ENCODE measurements around the gene UFSP2.
A peak's percentile ranks its signal among the peaks of the same experiment; 100 is the strongest.

The UFSP2 gene, protein sequence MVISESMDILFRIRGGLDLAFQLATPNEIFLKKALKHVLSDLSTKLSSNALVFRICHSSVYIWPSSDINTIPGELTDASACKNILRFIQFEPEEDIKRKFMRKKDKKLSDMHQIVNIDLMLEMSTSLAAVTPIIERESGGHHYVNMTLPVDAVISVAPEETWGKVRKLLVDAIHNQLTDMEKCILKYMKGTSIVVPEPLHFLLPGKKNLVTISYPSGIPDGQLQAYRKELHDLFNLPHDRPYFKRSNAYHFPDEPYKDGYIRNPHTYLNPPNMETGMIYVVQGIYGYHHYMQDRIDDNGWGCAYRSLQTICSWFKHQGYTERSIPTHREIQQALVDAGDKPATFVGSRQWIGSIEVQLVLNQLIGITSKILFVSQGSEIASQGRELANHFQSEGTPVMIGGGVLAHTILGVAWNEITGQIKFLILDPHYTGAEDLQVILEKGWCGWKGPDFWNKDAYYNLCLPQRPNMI
- 24.5 to 28.4 reads per million in 2 experiments for total RNA-seq

DNA sequence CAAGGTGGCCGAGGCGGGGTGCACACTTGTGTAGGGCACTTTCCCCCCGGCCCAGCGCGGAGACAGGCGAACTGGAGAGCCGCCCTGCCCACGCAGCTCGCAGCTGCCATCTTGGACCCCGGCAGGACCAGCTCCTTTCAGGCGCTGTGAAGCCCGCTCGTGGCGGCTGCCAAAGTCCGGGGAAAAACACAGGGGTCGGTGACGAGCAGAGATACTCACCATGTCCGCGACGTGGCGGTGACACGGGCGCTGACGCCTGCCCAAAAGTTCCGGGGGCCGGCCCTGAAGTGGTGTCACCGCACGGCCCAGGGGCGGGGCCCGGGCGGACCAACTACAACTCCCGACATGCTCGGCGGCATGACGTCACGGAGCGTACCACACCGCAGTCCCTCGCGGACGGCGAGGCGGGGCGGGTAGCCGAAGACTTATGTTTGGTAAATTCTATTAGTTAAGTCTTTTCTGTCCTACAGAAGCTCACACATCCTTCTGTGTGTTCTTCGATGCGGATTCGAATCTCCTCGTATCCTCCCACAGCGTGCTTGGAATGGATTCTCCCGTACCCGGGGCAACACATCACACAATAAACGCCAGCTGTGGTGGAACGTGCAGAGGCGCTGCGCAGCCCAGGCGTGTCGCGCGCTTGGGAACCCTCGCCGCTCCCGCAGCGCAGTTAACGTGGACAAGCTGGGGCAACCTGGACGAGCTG, at the start of gene UFSP2:
UFSP2 (minus strand) TSS at position 318 of the 706 bp plus-strand sequence; CDS start at position 222, 96 bp downstream.
- peak; percentile 78 for DNase-seq (ENCODE audit: low read depth)

DNA sequence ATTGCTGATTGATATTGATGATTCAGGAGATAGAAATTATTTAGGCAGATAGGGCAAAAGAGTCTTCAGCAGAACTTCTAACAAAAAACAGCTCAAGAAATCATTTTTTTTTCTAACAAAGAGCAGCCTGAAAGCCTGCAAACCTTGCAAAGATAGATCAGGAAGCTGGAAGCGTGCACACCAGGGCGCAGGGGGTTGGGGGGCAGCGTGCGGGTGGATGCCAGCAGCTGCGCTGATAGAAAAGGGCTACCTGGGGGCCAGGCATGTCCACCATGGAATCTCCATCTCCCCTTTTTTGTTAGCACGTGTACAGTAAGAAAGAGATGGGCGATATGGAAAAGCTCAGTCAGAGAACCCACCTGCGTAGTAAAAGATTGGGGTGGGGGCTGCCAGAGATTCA, 47.5 kb upstream of the UFSP2 start:
- no peak for DNase-seq (ENCODE audit: low read depth)

DNA sequence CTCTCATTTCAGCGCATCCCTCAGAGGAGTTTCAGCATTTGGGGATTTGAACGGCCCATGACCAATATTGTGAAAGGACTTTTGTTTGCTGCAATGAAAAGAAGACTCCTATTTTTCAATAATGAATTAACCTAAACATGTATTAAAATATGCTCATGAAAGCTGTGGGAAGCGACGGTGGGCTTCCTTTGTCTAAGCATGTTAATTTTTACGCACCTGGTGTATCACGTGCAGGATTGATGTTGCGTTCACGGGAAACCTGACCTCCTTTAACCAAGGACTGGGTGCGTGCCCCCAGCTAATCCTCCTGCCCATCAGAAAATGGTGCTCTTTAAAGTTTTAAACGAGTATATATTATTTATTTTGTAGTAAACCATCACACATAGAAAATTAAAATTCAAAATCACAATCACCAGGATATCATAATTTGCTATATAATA, 46.4 kb upstream of the UFSP2 start:
- no peak for DNase-seq (ENCODE audit: low read depth)

DNA sequence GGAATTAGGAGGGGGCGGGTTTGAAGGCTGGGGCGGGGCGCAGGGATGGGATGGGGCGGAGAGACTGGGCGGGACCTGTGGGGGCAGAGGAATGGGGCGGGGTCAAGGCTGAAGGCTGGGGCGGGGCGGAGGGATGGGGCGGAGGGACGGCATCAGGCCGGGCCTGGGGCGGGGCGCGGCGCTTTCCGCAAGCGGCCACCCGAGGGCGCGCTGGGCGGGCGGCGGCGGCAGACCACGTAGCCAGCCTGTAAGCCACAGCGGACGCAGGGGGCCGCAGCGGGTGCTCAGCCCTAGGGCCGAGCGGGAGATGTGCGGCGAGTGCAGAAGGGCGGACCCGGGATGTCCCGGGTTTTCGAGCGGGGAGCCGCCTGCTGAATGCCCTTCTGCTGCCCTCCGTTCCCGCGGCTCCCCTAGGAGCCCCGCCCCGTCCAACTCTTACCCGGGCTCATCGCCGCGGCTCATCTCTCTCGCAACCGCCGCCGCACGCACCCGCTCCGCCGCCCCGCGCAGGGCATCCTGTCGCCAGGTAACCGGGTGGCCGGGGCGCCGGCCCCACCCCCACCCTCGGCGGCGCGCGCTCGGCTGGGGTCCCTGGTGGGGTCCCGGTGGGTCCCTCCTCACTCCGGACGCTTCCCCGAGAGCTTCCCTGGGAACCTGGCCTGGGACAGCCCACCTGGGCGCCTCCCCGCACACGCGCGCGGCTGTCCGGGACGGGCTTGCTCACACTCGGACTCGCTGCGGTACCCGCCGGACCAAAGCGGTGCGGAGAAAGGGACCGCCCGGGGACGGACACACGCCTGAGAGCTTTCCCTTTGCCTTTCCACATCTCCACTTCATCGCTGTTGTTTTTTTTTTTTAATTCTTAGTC, 45.7 kb upstream of the UFSP2 start, which contains the start of gene CCDC110:
CCDC110 (minus strand) TSS at position 499 of the 868 bp plus-strand sequence; CDS start at position 449, 50 bp downstream.
- DNase-seq (ENCODE audit: low read depth): peak; percentile 90

DNA sequence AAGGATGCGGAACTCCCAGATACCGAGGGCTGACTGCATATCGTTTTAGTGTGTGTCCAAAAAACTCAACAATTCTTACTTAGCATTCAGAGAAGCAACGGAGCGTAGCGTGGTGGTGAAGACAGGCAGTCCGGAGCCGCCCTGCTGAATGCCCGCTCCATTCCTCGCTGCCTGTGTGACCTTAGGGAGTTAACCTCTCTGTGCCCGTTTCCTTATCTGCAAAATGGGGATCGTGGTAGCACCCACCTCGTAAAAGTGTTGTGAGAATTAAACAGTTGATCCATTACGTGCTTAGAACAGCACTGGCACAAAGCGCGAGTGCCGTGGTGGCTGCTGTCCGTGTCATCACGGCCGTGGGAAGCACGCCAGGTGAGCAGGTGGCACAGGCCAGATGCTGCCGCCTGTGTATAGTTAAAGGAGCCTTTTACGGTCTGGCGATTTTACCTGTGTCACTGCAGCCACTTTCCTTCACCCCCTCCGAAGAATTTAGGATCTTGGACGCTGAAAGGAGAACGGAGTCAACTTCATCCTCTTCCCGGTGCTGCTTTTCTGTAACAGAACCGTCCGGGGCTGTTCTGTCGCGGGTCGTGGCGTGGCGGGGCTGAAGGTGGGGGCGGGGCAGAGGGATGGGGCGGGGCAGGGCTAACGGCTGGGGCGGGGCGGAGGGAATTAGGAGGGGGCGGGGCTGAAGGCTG, 44.9 kb upstream of the UFSP2 start:
- no peak for DNase-seq (ENCODE audit: low read depth)

DNA sequence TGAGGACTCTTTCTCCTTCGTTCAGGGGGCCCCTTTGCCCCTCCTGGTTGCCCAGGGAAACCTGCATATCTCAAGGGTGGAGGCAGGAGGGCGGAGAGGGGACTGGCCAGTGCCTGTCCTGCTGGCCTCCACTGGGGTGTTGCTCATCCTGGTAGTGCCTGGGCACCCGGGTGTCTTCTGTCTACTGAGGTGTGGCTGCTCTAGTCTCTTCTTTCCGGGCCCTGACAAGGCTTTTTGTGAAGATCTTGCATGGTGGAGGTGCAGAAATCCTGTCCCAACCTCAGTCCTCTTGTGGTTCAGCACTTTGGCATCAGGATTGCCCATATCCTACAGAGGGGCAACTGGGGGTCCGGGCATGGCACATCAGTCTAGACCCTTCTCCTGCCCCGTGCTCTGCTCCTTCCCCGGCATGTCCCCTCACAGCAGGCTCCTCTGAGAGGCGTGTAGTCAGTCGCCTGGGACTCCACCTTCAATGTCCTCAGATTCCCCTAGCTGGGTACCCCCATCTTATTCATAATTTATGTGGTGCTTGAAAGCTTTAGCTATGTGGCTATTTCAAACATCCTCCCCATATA, 43.9 kb upstream of the UFSP2 start:
- no peak for DNase-seq (ENCODE audit: low read depth)

DNA sequence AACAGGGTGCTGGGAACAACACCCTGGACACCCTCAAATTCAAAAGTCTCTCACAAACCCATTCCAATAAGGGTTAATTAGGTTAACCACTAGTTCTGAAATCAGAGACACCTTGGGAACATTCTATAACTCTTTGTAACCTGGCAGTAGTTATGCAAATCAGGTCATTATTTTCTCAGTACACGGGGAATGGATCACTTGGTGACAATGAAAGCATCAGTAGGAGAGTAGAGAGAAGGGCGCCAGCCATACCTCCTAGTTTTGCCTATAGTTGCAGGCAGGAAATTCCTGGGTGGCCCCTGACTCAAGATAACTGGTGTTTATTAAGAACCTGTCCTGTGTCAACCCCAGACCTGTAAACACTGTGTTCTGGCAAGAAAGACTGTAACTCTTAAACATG, 43.2 kb upstream of the UFSP2 start:
- no peak for DNase-seq (ENCODE audit: low read depth)

DNA sequence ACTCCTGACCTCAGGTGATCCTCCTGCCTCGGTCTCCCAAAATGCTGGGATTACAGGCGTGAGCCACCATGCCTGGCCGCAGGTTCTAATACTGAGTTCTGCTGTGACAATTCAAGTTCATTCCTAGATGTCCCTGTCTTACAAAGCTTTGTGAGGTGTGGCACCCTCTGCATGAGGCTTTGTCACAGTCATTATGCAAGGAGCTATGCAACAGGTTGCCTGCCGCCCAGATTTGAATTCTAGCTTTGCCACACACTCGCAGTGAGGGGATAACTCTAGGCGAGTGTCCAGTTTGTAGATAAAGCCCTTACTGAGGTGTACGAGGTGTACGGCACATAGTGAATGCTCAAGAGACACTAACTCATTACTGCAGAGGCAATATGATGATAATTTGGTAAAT, 42.2 kb upstream of the UFSP2 start:
- DNase-seq (ENCODE audit: low read depth): no peak

DNA sequence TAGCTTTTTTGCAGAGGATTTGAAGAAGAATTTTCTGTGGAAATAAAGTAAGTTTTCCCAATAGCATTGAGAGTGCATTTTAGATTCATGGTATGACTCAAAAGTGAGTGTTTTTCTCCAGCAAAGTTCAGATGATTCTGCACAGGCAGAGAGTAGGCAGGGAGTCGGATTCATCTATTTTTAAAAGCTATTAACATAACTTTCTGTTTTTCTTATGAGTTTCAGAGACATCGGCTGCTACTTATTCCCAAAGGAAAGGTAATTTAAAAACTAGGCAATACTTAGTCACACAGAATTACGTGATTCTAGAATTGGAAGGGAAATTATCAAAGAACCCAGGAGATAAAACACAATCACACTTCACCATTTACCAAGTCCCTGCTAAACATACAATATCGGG, 41.3 kb upstream of the UFSP2 start:
- no peak for DNase-seq (ENCODE audit: low read depth)

DNA sequence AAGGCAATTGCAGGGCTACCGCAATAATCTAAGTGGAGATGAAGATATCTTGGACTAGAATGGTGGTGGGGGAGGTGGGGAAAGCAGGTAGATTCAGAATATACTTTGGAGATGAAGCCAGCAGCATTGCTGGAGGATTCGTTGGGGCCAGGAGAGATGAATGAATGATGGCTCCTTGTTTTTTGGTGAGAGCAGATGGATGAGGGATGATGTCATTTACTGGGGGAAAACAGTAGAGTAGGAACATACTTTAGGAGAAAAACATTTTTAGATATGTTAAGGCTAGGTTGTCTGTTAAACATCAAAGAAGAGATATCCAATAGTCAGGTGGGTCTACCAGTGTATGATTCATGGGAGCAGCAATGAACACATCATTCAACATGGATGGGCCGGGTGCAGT, 39.9 kb upstream of the UFSP2 start:
- DNase-seq (ENCODE audit: low read depth): no peak

DNA sequence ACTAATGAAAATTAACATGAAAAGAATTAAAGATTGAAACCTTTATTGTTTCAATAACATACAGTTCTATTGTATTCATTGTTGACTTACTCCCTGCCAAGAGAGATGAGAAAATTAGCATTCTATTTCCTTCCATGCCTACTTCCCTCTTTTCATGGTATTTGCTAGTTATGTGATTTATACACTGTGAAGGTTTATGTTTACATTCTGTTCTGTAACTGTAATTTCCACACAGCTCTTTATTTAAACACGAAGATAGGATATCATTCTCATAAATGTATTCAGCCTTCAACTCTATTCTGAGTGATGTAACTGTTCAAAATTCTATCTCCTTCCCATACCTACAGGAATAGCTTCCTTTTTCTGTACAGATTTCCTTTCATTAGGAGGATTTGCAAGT, 39.1 kb upstream of the UFSP2 start:
- DNase-seq (ENCODE audit: low read depth): no peak

DNA sequence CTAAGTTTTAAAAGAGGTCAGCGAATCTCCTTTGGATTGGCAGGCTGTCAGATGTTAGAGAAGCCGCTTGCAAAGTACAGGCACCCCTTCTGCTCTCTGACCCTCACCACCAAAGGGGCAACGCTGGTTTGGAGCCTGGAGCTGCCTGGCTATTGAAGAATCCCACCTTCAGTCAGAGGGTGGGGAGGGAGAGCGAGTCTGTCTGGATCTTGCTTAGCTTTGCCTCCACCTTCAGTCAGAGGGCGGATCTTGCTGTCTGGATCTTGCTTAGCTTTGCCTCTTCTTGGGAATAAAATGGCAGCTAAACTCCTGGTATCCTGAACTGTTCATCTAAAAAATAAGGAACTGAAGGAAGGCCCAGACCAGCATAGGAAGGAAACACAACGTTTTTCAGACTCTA, 38.4 kb upstream of the UFSP2 start:
- DNase-seq (ENCODE audit: low read depth): no peak

DNA sequence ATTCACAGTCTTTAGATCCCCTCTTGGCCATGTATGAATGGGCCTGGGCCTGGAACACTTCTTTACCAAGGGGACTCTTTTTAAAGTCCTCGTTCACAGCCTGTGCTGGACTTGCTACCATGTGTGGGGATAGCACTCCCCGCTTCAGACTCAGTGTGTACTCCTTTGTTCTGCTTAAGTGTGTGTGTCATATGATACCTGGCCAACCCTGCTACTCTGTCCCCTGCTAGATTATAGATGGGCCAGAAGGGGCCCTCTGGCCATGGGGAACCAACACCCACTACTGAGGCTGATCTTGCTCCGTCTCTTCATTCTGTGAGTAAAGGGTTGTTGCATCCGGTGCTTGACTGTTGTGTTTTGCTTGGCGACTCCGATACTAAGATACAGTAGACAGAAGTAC, 37.8 kb upstream of the UFSP2 start:
- no peak for DNase-seq (ENCODE audit: low read depth)

DNA sequence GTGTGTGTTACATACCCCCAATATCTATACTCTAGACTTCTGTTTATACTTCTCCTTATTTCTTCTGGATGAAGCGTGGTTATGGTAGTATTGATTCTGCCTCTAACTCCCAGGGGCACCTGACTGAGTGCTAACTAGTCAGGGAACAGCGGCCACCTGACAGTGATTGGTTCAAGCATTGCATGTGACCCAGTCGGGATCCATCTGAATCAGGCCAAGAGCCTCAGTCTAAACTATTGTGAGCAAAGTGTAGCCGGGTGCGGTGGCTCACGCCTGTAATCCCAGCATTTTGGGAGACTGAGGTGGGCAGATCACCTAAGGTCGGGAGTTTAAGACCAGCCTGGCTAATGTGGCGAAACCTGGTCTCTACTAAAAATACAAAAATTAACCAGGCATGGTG, 35.8 kb upstream of the UFSP2 start:
- DNase-seq (ENCODE audit: low read depth): no peak

DNA sequence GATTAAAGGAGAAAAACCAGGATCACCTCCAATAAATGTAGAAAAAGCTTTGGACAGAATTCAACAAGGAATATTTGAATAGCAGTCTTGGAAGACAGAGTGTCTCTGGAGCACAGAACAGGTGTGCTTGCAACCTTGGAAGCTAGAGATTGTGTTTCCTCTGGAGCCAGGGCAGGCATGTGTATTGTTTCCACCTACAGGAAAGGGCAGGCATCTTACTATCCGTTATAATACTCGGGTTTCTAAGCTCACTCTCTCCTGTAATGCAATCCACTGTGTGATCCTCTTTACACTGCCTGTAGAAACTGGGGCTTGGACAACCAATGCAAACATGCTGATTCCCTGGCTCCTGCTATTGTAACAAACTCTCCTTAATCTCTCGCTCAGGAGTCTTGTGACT, 31.4 kb upstream of the UFSP2 start:
- no peak for DNase-seq (ENCODE audit: low read depth)

DNA sequence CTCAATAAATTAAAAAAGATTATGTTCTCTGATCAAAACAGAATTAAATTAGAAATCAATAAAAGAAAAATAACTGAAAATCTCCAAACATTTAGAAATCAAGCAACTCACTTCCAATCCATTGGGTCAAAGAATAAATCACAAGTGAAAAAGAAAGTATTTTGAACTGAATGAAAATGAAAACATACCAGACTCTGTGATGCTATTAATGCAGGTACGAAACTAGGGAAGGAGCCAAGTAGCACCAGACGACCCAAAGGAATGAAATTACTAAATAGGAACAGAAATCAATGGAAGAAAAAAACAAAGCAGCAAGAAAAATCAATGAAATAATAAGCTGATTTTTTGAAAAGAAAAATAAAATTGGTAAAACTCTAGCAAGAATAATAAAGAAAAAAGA, 30.4 kb upstream of the UFSP2 start:
- DNase-seq (ENCODE audit: low read depth): no peak

DNA sequence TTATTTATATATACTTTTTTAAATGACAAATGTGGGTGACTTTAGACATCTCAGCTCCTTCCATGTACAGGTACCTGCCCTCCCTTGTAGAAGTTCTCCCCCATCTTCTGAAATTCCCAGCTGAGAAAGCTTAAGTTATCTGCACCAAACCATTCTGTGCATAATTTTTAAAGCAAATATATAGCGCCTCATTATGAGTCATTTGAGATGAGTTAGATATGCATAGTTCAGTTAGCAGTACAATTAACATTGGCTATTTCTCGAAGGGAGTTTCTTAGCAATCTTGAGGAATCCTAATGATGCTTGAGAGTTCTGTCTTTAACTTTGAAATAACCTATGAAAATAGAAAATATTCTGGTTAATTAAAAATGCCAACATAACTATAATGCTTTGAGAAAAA, 19.4 kb upstream of the UFSP2 start:
- no peak for DNase-seq (ENCODE audit: low read depth)

DNA sequence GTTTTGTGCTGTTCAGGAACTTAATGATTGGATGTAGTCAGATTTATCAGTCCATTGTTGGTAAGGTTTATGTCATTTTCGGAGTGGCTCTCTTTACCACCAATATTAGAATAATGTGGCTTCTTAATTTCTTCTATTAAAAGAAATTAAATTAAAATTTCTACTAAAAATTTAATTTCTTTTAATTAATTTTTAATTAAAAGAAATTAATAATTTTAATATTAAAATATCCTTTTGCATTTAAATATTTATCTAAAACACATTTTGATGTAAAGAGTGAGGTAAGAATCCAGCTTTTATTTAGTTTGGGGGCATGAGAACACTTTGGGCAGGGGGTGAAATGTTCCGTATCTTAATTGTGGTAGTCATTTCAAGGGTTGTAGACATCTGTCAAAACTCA, 15.7 kb upstream of the UFSP2 start:
- no peak for DNase-seq (ENCODE audit: low read depth)

DNA sequence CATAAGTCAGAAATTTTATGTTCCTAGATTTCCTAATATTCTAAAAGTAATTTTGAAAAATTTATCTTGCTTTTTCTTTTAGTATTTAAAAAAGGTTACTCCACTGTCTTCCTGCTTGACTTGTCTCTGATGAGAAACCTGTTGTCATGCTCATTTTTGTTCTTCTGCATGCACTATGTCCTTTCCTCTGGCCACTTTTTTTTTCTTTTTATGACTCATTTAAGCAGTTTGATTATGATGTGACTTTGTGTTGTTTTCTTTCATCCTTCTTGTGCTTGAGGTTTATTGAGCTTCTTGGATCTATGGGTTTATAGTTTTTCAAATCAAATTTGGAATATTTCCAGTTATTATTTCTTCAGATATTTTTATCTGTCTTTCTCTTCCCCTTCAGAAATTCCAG, 12.0 kb upstream of the UFSP2 start:
- no peak for DNase-seq (ENCODE audit: low read depth)

DNA sequence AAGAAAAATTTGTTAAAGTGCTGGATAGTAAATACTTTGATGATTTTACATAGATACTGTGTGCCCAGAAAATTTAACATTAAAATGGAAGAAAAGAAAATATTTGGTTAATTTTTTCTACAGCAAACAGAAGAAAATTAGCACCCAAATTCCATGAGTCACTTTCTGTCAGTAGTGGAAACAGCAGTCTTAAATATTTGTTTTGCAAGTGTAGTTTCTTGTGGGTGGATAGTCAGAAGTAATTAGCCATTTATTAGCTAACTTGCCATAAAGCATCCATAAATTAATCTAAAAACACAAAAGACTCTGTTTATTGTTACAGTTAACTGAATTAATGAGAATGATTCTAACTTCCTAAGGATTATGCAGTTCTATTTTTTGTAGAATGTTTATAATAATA, 9.7 kb upstream of the UFSP2 start:
- no peak for DNase-seq (ENCODE audit: low read depth)

DNA sequence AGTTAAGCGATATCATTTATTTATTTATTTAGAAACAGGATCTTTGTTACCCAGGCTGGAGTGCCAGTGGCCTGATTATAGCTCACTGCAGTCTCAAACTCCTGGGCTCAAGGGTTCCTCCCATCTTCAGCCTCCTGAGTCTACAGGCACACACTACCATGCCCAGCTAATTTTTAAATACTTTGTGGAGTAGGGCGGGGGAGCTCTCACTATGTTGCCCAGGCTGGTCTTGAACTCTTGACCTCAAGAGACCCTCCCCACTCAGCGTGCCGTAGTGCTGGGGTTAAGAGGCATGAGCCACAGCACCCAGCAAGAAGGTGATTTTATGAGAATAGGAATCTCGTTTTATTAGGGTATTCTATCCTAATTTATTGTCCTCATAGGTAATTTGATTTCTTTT, 3.9 kb upstream of the UFSP2 start:
- no peak for DNase-seq (ENCODE audit: low read depth)

All from T follicular helper cell (primary cell).